DND-41 (cell line): ENCODE results near the gene KLK6.

Experiments
- ATAC-seq: fragments of 200-7000 bp; cut with Tn5 transposase; 3 replicates; pipeline ENCODE4 v1.9.1; 2021; ENCODE audit warnings: low read depth; ENCODE audit not compliant: insufficient read depth
- DNase-seq: peaks from one replicate; pipeline ENCODE4 v3.0.0-alpha.2; 2020
- H2AFZ ChIP-seq: 2 replicates; pipeline ENCODE4 v1.6.0; 2012; ENCODE audit warnings: low read depth, low read length
- H3K27ac ChIP-seq: 2 replicates; pipeline ENCODE4 v1.5.1; 2012; ENCODE audit warnings: low read length, inconsistent platforms
- H3K27me3 ChIP-seq: fragments of 200-600 bp; sonication (generic); 2 replicates; pipeline ENCODE4 v1.6.0; 2012; ENCODE audit warnings: low read length, mild to moderate bottlenecking, inconsistent platforms; ENCODE audit not compliant: insufficient read depth, poor library complexity
- H3K36me3 ChIP-seq: 2 replicates; pipeline ENCODE4 v1.5.1; 2012; ENCODE audit warnings: low read length, inconsistent platforms; ENCODE audit not compliant: insufficient read depth
- H3K4me1 ChIP-seq: 2 replicates; pipeline ENCODE4 v1.5.1; 2012; ENCODE audit warnings: mild to moderate bottlenecking, low read length; ENCODE audit not compliant: insufficient read depth
- H3K4me2 ChIP-seq: 2 replicates; pipeline ENCODE4 v1.6.0; 2012; ENCODE audit warnings: mild to moderate bottlenecking, moderate library complexity, low read length, inconsistent platforms; ENCODE audit not compliant: insufficient read depth
- H3K4me3 ChIP-seq, 2 experiments: fragments of 200-600 bp in 1 of 2; shearing (Covaris generic) in 1 of 2; 2 replicates each; pipeline ENCODE4 v1.5.1; 2012 to 2016; ENCODE audit warnings: inconsistent platforms in 2 of 2, low read length in 2 of 2, mild to moderate bottlenecking in 2 of 2, low read depth in 1 of 2, moderate library complexity in 1 of 2
- H3K79me2 ChIP-seq: 2 replicates; pipeline ENCODE4 v1.6.0; 2012; ENCODE audit warnings: low read length, inconsistent platforms; ENCODE audit not compliant: insufficient read depth
- H3K9ac ChIP-seq: 2 replicates; pipeline ENCODE4 v1.6.0; 2012; ENCODE audit warnings: low read depth, mild to moderate bottlenecking, inconsistent platforms, low read length, moderate library complexity
- H3K9me3 ChIP-seq: 2 replicates; pipeline ENCODE4 v1.5.1; 2012; ENCODE audit warnings: low read length, moderate library complexity, mild to moderate bottlenecking, inconsistent platforms; ENCODE audit not compliant: insufficient read depth, severe bottlenecking
- H4K20me1 ChIP-seq: 2 replicates; pipeline ENCODE4 v1.6.0; 2012; ENCODE audit warnings: low read length; ENCODE audit not compliant: insufficient read depth
- CTCF ChIP-seq: IDR thresholded peaks from 2 replicates; pipeline ENCODE4 v1.5.1; 2012; ENCODE audit warnings: borderline replicate concordance, low read length, moderate library complexity, mild to moderate bottlenecking; ENCODE audit not compliant: poor library complexity, severe bottlenecking; ENCODE audit errors: extremely low read depth
- EZH2 ChIP-seq: IDR thresholded peaks from 3 replicates; pipeline ENCODE4 v1.6.1; 2012; ENCODE audit warnings: borderline replicate concordance, low read depth, mild to moderate bottlenecking, moderate library complexity, low read length, inconsistent platforms; ENCODE audit not compliant: severe bottlenecking

Gene KLK6

GRCh38 chr19:50939596-50939995 is 29.8 kb downstream of the KLK6 start:
- DNase-seq, result no peak
- no peak overlapping the region for H3K4me3 ChIP-seq
- H3K27me3 ChIP-seq, result no peaks in the 10 kb centered on the region
- no peak overlapping the region for H3K4me2 ChIP-seq
- H2AFZ ChIP-seq, result no peak overlapping the region
- no peaks in the 10 kb centered on the region for H4K20me1 ChIP-seq
- no peak for TF ChIP-seq CTCF
- TF ChIP-seq EZH2, result no peak
- H3K9ac ChIP-seq, result no peak overlapping the region
- no peaks in the 10 kb centered on the region for H3K9me3 ChIP-seq
- H3K27ac ChIP-seq, result no peak overlapping the region
- no peaks in the 10 kb centered on the region for H3K36me3 ChIP-seq
- no peaks in the 10 kb centered on the region for H3K4me1 ChIP-seq
- ATAC-seq, result no peak
- no peaks in the 10 kb centered on the region for H3K79me2 ChIP-seq

- ATAC-seq (no peak), DNase-seq (no peak)
- Histone ChIP-seq H3K4me3 (no peak overlapping the region), H3K9me3 (no peaks in the 10 kb centered on the region), H3K79me2 (no peaks in the 10 kb centered on the region), H3K27me3 (no peaks in the 10 kb centered on the region), H3K4me1 (no peaks in the 10 kb centered on the region), H4K20me1 (no peaks in the 10 kb centered on the region), H2AFZ (no peak overlapping the region), H3K9ac (no peak overlapping the region), H3K27ac (no peak overlapping the region), H3K4me2 (no peak overlapping the region), H3K36me3 (no peaks in the 10 kb centered on the region)
- no peak for TF ChIP-seq EZH2
- TF ChIP-seq CTCF, result no peak
Measured at GRCh38 chr19:50933640-50934039, 35.8 kb downstream of the KLK6 start.

- TF ChIP-seq EZH2 (no peak), CTCF (no peak)
- Histone ChIP-seq H3K36me3 (no peaks in the 10 kb centered on the region), H3K27me3 (no peaks in the 10 kb centered on the region), H3K9ac (no peak overlapping the region), H2AFZ (no peak overlapping the region), H3K9me3 (no peaks in the 10 kb centered on the region), H3K4me1 (no peaks in the 10 kb centered on the region), H3K79me2 (no peaks in the 10 kb centered on the region), H3K4me3 (no peak overlapping the region), H3K27ac (no peak overlapping the region), H4K20me1 (no peaks in the 10 kb centered on the region), H3K4me2 (no peak overlapping the region)
- no peak for ATAC-seq
- no peak for DNase-seq
Measured at GRCh38 chr19:50932690-50933083, 36.7 kb downstream of the KLK6 start.

GRCh38 chr19:50932018-50932689 is 37.2 kb downstream of the KLK6 start:
- Histone ChIP-seq H3K4me3 (no peak overlapping the region), H3K4me1 (no peaks in the 10 kb centered on the region), H4K20me1 (no peaks in the 10 kb centered on the region), H3K36me3 (no peaks in the 10 kb centered on the region), H2AFZ (no peak overlapping the region), H3K9me3 (no peaks in the 10 kb centered on the region), H3K27ac (no peak overlapping the region), H3K4me2 (no peak overlapping the region), H3K27me3 (no peaks in the 10 kb centered on the region), H3K79me2 (no peaks in the 10 kb centered on the region), H3K9ac (no peak overlapping the region)
- ATAC-seq (no peak), DNase-seq (no peak)
- no peak for TF ChIP-seq CTCF
- TF ChIP-seq EZH2, result no peak
